HG03135 (cell line): Measurements from ENCODE around the gene IPO11.
"Not testable (repeated sequence)": the region's sequence is repeated elsewhere in the genome, so short reads cannot be mapped to it uniquely, and the experiment has no call there.

Experiments
- ATAC-seq: cut with Tn5 transposase; IDR thresholded peaks from one replicate; pipeline ENCODE4 v1.9.1; 2021; ENCODE audit warnings: mild to moderate bottlenecking, moderate library complexity; ENCODE audit not compliant: unreplicated experiment

Gene IPO11

DNA sequence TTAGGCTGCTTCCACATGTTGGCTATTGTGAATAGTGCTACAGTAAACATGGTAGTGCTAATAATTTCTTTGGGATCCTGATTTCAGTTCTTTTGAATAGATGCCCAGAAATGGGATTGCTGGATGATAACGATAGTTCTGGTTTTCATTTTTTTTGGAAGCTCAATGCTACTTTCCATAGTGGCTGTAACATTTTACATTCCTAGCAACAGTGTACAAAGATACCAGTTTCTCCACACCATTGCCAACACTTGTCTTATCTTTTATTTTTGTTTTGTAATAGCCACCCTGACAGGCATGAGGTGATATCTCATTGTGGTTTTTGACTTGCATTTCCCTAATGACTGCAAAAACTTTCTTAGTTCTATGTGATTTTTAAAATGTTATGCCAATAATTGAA lies 97.2 kb downstream of the IPO11 start:
- ATAC-seq, result no peak

GRCh38 chr5:62513085-62513484 lies 100.5 kb downstream of the IPO11 start:
- not testable (repeated sequence) for ATAC-seq

- no peak for ATAC-seq
These were observed 102.1 kb downstream of the IPO11 start for GRCh38 chr5:62514510-62515119.

- not testable (repeated sequence) for ATAC-seq
These were observed 108.2 kb downstream of the IPO11 start for GRCh38 chr5:62520812-62521211.

GRCh38 chr5:62521319-62521718 lies 108.8 kb downstream of the IPO11 start:
- ATAC-seq, result no peak

- ATAC-seq, result no peak
These were observed 110.2 kb downstream of the IPO11 start for GRCh38 chr5:62522811-62523210.

DNA sequence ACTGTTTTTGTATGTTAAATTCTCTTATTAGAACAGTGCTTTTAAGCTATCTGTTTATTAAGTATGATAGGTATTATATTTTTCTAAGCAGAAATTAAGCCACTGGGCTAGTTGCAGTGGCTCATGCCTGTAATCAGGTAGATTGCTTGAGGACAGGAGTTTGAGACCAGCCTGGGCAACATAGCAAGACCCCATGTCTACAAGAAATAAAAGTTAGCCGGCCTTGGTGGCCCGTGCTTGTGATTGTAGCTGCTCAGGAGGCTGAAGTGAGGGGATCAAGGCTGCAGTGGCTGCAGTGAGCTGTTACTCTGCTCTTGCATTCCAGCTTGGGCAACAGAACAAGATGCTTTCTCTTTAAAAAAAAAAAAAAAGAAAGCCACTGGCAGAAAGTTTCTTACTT lies 121.0 kb downstream of the IPO11 start:
- no peak for ATAC-seq

GRCh38 chr5:62534461-62535236 lies 122.1 kb downstream of the IPO11 start:
- no peak for ATAC-seq

GRCh38 chr5:62536232-62536631 lies 123.7 kb downstream of the IPO11 start:
- no peak for ATAC-seq

DNA sequence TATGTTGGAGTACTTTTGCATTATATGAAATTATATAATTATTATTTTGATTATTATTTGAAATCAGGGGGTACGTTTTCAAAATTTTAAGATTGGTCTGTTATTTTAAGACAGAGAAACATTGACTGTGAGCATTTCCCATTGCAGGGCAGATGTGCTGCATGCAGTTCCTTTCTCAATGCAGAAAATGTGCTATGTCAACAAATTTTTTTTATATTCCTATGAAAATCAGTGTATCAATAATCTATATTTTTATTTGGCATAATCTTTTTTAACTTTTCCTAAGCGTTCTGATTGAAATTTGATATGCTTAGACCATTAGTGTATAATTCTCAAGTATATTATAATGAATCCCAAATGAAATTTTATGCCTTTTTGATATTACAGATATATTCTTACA lies 124.2 kb downstream of the IPO11 start:
- no peak for ATAC-seq

DNA sequence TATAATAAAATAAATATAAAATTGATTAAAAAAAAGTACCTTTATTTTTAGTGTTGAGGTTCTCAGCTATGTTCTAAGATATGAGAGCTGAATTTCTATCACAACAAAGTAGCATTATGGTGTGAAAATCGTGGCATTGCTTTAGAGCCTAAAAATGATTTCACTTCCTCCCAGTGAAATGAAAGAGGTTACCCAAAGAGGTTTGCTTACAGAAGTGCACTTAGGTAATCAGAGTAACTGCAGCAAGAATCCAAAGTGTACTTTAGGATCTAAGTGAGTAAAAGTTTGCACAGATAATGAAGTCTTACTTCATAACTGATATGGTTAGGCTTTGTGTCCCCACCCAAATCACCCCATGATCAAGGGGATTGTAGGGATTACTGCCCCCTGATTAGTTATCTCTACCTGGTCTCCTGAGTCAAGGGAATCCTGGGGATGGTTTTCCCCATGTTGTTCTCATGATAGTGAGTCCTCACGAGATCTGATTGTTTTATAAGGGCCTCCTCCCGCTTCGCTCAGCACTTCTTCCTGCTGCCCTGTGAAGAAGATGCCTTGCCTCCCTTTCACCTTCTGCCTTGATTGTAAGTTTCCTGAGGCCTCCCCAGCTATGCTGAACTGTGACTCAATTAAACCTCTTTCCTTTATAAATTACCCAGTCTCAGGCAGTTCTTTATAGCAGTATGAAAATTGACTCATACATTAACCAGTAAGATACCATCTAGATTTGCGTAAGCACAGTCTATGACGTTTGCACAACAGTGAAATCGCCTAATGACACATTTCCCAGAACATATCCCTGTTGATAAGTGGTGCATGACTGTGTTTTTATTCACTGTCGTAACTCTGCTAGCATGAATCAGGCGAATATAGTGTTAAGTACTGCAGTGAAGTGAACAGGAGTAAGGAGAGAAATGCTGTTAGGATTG lies 125.7 kb downstream of the IPO11 start:
- no peak for ATAC-seq

DNA sequence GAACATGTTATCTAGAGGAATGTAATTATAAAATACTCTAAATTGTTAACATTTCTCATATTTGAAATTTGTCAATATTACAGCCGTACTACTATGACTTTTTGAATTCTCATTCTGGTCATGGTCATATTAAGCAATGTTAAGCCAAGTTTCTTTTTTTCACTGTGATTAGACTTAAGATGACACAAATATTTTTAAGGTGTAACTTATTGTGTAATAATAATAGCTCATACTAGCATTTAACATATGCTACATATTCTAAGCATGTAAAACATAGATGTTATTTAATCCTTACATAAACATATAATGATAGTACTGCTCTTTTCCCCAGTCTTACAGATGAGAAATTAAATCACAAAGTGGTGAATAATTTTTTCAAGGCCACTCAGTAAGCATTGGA lies 130.2 kb downstream of the IPO11 start:
- ATAC-seq, result no peak

DNA sequence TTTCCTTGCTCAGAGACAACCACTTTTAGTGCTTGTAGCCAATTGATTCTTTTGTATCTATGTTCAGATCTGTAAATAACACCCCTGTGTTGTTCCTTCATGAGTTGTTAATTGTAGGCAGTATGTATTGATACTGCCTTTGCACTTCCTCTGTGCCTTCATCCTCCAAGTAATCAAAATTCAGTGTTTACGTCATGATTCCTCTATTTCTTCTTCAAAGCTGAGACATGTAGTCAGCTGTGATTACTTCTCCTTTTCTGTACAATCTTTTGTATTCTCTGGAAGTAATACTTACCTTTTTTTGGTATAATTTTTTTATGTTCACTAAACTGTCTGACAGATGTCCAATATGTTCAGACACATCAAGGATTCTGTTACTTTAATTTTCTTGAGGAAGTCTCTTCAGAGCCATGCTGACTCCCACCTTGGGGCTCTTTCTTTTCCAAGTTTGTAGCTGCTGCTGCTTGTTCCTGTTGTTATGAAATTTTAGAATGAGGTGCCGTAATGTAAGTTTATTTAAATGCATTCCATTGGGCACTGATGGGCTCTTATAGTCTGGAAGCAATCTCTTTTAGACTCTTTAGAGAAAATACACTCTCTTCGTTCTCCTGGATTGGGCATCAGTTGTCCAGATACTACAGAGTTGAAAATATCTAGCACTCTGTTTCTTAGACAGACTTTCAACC lies 135.5 kb downstream of the IPO11 start:
- no peak for ATAC-seq

GRCh38 chr5:62550103-62550502 lies 137.5 kb downstream of the IPO11 start:
- no peak for ATAC-seq

DNA sequence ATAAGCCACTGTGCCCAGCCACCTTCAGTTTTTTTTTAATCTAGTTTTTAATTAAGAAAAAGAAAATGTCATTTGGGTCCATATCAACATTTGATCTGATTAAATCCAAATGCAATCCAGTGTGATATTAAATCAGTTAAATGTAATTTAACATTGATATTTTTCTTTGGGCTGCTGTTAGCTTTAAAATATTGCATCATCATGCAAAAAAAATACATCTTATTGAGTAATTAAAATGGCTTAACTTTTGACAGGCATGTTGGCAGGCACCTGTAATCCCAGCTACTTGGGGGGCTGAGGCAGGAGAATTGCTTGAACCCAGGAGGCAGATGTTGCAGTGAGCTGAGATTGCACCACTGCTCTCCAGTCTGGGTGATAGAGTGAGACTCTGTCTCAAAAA lies 143.4 kb downstream of the IPO11 start:
- ATAC-seq, result no peak

DNA sequence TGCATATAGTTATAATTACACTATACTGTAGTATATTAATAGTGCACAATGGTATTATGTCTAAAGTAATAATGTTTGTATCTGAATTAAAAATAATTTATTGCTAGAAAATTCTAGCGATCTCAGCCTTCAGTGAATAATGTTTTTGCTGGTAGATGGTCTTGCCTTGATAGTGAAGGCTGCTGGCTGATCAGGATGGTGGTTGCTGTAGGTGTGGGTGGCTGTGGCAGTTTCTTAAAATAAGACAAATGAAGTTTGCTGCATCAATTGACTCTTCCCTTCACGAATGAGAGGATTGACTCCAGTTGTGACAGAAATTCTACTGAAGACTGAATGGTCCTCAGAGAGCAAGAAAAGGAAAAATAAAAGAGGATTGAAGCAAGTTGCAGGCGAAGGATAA lies 146.4 kb downstream of the IPO11 start:
- ATAC-seq, result no peak

DNA sequence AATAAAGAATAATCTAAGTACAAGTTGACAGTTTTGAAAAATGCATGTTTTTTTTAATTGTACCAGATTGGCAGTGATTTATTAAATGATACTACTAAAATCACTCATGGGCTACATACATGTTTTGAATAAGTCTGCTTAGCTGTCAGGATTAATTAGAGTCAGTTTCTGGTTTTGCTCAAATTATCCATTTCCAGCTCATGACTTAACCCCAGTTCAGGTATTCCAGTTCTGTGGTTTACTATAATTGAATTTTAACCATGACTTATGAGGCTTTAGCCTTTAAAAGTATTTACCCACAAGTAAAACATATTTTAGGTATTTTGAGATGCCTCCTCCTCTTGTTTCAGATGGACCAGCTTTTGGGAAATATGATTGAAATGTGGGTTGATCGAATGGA lies 148.2 kb downstream of the IPO11 start:
- no peak for ATAC-seq

GRCh38 chr5:62561896-62562295 lies 149.3 kb downstream of the IPO11 start:
- no peak for ATAC-seq

DNA sequence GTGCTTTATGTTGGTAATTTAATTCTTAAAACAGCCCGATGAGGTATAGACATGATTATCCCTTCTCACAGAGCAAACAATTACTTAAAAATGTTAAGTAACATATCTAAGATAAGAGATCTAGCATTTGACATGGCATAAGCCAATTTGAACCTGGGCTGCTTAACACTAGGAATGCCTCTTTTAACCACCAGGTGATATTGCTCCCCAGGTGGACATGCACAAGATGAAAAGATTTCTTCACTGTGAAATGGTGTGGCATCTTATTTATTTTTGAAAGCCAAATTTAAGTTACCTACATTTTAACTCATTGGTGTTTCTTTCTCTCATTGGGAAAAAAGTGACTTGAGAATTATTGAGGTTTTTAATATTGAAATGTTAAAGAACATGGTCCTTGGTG lies 150.3 kb downstream of the IPO11 start:
- ATAC-seq, result no peak

- ATAC-seq, result no peak
These were observed 151.5 kb downstream of the IPO11 start for GRCh38 chr5:62564101-62564500.

DNA sequence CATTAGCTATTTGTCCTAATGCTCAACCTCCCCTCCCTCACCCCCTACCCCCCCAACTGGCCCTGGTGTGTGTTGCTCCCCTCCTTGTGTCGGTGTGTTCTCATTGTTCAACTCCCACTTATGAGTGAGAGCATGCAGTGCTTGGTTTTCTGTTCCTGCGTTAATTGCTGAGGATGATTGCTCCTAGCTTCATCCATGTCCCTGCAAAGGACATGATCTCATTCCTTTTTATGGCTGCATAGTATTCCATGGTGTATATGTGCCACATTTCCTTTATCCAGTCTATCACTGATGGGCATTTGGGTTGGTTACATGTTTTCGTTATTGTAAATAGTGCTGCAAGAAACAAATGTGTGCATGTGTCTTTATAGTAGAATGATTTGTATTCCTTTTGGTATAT lies 153.2 kb downstream of the IPO11 start:
- ATAC-seq, result not testable (repeated sequence)
